Panc1 (cell line): ENCODE results near the gene CPNE9.

ENCODE experiments used
- CTCF ChIP-seq: fragments of 450-650 bp; IDR thresholded peaks from 2 replicates; pipeline ENCODE4 v1.5.1; 2017; ENCODE audit warnings: mild to moderate bottlenecking
- POLR2AphosphoS5 ChIP-seq: IDR thresholded peaks from 2 replicates; pipeline ENCODE4 v1.6.1; 2012; ENCODE audit warnings: mild to moderate bottlenecking, low read depth, low read length, moderate library complexity
- SIN3A ChIP-seq: IDR thresholded peaks from 2 replicates; pipeline ENCODE4 v1.6.1; 2012; ENCODE audit warnings: low read depth, mild to moderate bottlenecking, low read length, moderate library complexity, borderline replicate concordance; ENCODE audit not compliant: insufficient read depth
- TCF7L2 ChIP-seq: IDR thresholded peaks from 2 replicates; pipeline ENCODE4 v1.6.1; 2011; ENCODE audit warnings: mild to moderate bottlenecking, low read depth, low read length, inconsistent platforms
- TF ChIP-seq, protein P1 (sequence below), 2 experiments: IDR thresholded peaks; 2 replicates each; pipeline ENCODE4 v1.6.1; 2011 to 2012; ENCODE audit warnings: low read depth in 2 of 2, control low read depth in 1 of 2, low read length in 1 of 2, mild to moderate bottlenecking in 1 of 2, moderate library complexity in 1 of 2; ENCODE audit not compliant: insufficient read depth in 1 of 2

DNA sequence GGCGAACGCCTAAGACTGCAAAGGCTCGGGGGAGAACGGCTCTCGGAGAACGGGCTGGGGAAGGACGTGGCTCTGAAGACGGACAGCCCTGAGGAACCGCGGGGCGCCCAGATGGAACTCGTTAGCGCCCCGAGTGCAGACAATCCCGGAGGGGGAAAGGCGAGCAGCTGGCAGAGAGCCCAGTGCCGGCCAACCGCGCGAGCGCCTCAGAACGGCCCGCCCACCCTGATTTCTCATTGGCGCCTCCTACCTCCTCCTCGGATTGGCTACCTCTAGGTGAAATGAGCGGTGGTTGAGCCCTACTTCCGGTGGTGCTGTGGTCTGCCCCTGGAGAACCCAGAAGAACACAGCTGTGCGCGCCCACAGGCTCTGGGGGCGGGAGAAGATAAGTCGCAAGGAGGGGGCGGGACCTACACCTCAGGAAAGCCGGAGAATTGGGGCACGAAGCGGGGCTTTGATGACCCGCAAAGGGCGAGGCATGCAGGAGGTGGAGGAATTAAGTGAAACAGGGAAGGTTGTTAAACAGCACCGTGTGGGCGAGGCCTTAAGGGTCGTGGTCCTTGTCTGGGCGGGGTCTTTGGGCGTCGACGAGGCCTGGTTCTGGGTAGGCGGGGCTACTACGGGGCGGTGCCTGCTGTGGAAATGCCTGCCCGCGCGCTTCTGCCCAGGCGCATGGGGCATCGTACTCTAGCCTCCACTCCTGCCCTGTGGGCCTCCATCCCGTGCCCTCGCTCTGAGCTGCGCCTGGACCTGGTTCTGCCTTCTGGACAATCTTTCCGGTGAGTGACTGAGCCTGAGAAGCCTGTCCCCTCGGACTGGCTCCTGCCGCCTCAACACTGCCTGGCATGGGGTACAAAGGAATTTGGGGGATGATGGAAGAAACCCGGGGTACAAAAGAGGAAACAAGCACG is 46.3 kb downstream of the CPNE9 start, which contains the start of gene OGG1:
- no peak for TF ChIP-seq CTCF
- TF ChIP-seq, protein P1, sequence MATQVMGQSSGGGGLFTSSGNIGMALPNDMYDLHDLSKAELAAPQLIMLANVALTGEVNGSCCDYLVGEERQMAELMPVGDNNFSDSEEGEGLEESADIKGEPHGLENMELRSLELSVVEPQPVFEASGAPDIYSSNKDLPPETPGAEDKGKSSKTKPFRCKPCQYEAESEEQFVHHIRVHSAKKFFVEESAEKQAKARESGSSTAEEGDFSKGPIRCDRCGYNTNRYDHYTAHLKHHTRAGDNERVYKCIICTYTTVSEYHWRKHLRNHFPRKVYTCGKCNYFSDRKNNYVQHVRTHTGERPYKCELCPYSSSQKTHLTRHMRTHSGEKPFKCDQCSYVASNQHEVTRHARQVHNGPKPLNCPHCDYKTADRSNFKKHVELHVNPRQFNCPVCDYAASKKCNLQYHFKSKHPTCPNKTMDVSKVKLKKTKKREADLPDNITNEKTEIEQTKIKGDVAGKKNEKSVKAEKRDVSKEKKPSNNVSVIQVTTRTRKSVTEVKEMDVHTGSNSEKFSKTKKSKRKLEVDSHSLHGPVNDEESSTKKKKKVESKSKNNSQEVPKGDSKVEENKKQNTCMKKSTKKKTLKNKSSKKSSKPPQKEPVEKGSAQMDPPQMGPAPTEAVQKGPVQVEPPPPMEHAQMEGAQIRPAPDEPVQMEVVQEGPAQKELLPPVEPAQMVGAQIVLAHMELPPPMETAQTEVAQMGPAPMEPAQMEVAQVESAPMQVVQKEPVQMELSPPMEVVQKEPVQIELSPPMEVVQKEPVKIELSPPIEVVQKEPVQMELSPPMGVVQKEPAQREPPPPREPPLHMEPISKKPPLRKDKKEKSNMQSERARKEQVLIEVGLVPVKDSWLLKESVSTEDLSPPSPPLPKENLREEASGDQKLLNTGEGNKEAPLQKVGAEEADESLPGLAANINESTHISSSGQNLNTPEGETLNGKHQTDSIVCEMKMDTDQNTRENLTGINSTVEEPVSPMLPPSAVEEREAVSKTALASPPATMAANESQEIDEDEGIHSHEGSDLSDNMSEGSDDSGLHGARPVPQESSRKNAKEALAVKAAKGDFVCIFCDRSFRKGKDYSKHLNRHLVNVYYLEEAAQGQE (IDR thresholded peaks at IDR 0.05; ENCODE audit: insufficient read depth in 1 of 2, low read depth in 2 of 2, low read length in 1 of 2): no peak
- peak; percentile 62 for TF ChIP-seq TCF7L2
- no peak; the same call in none of the 2 replicates for TF ChIP-seq POLR2AphosphoS5
- TF ChIP-seq SIN3A: 0 out of 2 replicates have a peak, but pooled peaks have one; percentile 29
